Kidney epithelial cell (primary cell): ENCODE results near the gene NCOA3. TPM values are rescaled to one million over a fixed set of nuclear protein-coding genes. Genes with fewer than 3 reads are reported as not detected.

ENCODE experiments used
- DNase-seq: peaks from one replicate; pipeline ENCODE4 v3.0.0-alpha.2; 2010; ENCODE audit warnings: low read depth
- H3K27me3 ChIP-seq: 2 replicates; pipeline ENCODE4 v1.6.0; 2011; ENCODE audit warnings: low read length; ENCODE audit not compliant: control insufficient read depth, insufficient read depth
- H3K36me3 ChIP-seq: 2 replicates; pipeline ENCODE4 v1.5.1; 2011; ENCODE audit warnings: low read length; ENCODE audit not compliant: control insufficient read depth, insufficient read depth
- H3K4me3 ChIP-seq: 2 replicates; pipeline ENCODE4 v1.5.1; 2011; ENCODE audit warnings: low read depth, mild to moderate bottlenecking, control low read depth, low read length
- total RNA-seq: library from RNA; depleted of rRNA; stranded (reverse); fragments of >200 nt; gene quantifications from 2 replicates; pipeline ENCODE4 v1.2.3, GENCODE V29; 2015
- TF ChIP-seq, protein P1 (sequence below): IDR thresholded peaks from 2 replicates; pipeline ENCODE4 v1.5.1; 2011; ENCODE audit warnings: mild to moderate bottlenecking, moderate library complexity, low read length, control low read depth, inconsistent platforms; ENCODE audit not compliant: insufficient read depth, poor library complexity, severe bottlenecking

Gene NCOA3
- total RNA-seq, 1 donor from 2014 or later, result 27.3 TPM

GRCh38 chr20:47698142-47698541, 196.5 kb downstream of the NCOA3 start:
- Histone ChIP-seq H3K36me3 (no peaks in the 10 kb centered on the region), H3K27me3 (no peaks in the 10 kb centered on the region), H3K4me3 (no peak overlapping the region)
- no peak for DNase-seq
- TF ChIP-seq, protein P1, sequence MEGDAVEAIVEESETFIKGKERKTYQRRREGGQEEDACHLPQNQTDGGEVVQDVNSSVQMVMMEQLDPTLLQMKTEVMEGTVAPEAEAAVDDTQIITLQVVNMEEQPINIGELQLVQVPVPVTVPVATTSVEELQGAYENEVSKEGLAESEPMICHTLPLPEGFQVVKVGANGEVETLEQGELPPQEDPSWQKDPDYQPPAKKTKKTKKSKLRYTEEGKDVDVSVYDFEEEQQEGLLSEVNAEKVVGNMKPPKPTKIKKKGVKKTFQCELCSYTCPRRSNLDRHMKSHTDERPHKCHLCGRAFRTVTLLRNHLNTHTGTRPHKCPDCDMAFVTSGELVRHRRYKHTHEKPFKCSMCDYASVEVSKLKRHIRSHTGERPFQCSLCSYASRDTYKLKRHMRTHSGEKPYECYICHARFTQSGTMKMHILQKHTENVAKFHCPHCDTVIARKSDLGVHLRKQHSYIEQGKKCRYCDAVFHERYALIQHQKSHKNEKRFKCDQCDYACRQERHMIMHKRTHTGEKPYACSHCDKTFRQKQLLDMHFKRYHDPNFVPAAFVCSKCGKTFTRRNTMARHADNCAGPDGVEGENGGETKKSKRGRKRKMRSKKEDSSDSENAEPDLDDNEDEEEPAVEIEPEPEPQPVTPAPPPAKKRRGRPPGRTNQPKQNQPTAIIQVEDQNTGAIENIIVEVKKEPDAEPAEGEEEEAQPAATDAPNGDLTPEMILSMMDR, result no peak

- no peak for DNase-seq
- H3K27me3 ChIP-seq, result no peaks in the 10 kb centered on the region
- no peak overlapping the region for H3K4me3 ChIP-seq
- TF ChIP-seq, protein P1, result no peak
- H3K36me3 ChIP-seq, result no peaks in the 10 kb centered on the region
Measured at GRCh38 chr20:47699818-47700217, 198.1 kb downstream of the NCOA3 start.

DNA sequence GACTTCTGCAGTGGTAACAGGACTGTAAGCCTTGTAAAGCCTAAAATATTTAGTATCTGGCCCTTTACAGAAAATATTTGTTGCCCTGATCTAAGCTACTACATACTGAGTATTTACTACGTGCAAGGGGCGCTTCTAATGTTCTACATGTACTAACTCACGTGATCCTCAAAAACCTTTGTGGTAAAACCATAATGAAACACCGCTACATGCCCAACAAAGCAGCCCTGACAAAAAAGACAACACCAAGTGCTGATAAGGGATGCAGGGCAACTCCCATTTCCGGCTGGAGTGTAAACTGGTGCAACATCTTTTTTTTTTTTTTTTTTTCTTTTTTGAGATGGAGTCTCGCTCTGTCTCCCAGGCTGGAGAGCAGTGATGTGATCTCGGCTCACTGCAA, 198.6 kb downstream of the NCOA3 start:
- H3K36me3 ChIP-seq, result no peaks in the 10 kb centered on the region

DNA sequence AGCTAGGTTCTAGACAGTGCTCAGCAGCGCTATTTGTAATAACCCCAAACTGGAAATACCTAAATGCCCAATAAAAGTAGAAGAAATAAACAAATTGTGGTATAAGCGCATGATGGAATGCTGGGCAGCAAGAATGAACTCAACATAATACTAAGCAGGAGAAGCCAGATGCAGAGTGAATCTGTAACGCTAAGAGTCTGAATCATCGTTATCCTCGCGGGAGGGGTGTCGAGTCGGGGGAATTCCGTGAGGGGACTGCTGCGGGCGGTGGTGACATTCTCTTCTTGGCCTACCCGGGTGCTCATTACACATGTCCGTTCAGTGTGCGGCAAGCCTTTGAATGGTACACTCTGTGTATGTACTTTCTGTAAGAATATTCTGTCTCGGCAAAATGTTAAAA, 199.9 kb downstream of the NCOA3 start:
- no peak for DNase-seq

More for the DNA sequence above, 198.6 kb downstream of the NCOA3 start:
- DNase-seq, result no peak
- Histone ChIP-seq H3K27me3 (no peaks in the 10 kb centered on the region), H3K4me3 (no peak overlapping the region)
- TF ChIP-seq, protein P1, result no peak

DNA sequence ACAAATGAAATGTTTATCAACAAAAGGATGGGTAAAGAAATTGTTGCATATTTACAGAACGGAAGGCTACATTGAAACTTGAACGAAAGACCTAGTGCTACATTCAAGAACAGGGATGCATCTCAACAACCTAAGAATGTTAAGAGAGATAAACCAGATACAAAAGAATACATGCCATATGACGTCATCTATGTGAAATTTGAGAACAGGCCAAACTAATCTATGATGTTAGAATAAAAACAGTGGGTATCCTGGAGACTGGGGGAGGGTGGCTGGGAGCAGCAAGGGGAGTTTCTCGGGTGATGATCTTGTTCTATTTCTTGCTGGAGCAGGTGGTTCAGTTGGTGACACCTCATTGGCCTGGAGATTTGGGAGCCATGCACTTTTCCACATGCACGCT, 202.1 kb downstream of the NCOA3 start:
- no peaks in the 10 kb centered on the region for H3K27me3 ChIP-seq
- DNase-seq, result no peak
- H3K4me3 ChIP-seq, result no peak overlapping the region
- TF ChIP-seq, protein P1, result no peak
- no peaks in the 10 kb centered on the region for H3K36me3 ChIP-seq

More for the DNA sequence above, 199.9 kb downstream of the NCOA3 start:
- Histone ChIP-seq H3K27me3 (no peaks in the 10 kb centered on the region), H3K36me3 (no peaks in the 10 kb centered on the region), H3K4me3 (no peak overlapping the region)
- TF ChIP-seq, protein P1, result no peak

- Histone ChIP-seq H3K36me3 (no peaks in the 10 kb centered on the region), H3K4me3 (no peak overlapping the region), H3K27me3 (no peaks in the 10 kb centered on the region)
- DNase-seq, result no peak
- TF ChIP-seq, protein P1, result no peak
Measured at GRCh38 chr20:47704746-47705496, 203.2 kb downstream of the NCOA3 start.
